B cell (primary cell): ENCODE results near the gene HJV.

Experiments
- EZH2 ChIP-seq: IDR thresholded peaks from 2 replicates; pipeline ENCODE4 v1.6.1; 2012; ENCODE audit warnings: borderline replicate concordance, low read depth, mild to moderate bottlenecking, moderate library complexity, low read length; ENCODE audit not compliant: insufficient read depth, poor library complexity, severe bottlenecking
- TF ChIP-seq, protein P1 (sequence below): fragments of 200-600 bp; IDR thresholded peaks from one replicate; pipeline ENCODE4 v1.8.0; 2022; ENCODE audit warnings: antibody characterized with exemption, mild to moderate bottlenecking

DNA sequence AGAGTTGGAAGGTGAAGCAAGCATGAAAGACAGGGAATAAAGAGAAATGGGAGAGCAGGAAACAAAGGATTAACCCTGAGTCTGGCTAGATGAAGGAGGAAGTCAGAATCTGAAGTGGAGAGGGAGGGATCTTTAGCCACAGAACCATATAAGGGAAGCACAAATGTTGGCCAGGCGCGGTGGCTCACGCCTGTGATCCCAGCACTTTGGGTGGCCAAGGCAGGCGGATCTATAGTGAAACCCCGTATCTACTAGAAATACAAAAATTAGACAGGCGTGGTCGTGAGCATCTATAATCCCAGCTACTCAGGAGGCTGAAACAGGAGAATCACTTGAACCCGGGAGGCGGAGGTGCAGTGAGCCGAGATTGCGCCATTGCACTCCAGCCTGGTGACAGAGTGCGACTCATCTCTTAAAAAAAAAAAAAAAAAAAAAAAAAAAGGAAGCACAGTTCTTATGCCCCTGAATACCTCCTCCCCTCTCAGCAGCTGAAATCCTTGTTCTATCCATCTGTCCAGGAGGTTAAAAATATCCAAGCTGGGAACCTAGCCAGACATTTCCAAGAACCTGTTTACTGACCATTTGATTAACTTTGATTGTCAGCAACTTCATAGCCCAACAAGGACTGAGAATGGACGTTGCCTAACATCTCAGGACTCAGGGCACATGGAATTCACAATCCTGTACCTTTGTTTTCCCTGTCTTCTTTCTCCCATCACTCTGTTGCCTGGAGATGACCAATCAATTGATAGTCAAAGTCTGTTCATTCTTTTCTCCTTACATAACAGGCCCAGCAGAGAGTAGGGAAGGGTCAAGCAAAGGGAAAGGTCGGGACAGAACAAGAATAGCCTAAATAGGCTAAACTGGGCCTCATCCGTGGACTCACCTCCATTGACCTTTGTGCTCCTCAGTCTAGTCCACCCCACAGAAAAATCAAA lies 35.8 kb downstream of the HJV start:
- TF ChIP-seq, protein P1, sequence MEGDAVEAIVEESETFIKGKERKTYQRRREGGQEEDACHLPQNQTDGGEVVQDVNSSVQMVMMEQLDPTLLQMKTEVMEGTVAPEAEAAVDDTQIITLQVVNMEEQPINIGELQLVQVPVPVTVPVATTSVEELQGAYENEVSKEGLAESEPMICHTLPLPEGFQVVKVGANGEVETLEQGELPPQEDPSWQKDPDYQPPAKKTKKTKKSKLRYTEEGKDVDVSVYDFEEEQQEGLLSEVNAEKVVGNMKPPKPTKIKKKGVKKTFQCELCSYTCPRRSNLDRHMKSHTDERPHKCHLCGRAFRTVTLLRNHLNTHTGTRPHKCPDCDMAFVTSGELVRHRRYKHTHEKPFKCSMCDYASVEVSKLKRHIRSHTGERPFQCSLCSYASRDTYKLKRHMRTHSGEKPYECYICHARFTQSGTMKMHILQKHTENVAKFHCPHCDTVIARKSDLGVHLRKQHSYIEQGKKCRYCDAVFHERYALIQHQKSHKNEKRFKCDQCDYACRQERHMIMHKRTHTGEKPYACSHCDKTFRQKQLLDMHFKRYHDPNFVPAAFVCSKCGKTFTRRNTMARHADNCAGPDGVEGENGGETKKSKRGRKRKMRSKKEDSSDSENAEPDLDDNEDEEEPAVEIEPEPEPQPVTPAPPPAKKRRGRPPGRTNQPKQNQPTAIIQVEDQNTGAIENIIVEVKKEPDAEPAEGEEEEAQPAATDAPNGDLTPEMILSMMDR, result no peak
- TF ChIP-seq EZH2, result no peak
